Astrocyte of the spinal cord (primary cell): ENCODE data around the gene MRPL23.

Source experiments
- DNase-seq: peaks from one replicate; pipeline ENCODE4 v3.0.0; 2011; ENCODE audit warnings: low read depth, low spot score
- H3K4me3 ChIP-seq: 2 replicates; pipeline ENCODE4 v1.5.1; 2011; ENCODE audit warnings: low read depth, mild to moderate bottlenecking, low read length, moderate library complexity
- in situ Hi-C: cut with HindIII; loops from 2 replicates; pipeline ENCODE4 v1.10.0; 2017; ENCODE audit warnings: low sequenced_read_pairs
- TF ChIP-seq, protein P1 (sequence below): IDR thresholded peaks from 2 replicates; pipeline ENCODE4 v1.5.1; 2012; ENCODE audit warnings: low read depth, mild to moderate bottlenecking, low read length, inconsistent platforms

MRPL23 gene

DNA sequence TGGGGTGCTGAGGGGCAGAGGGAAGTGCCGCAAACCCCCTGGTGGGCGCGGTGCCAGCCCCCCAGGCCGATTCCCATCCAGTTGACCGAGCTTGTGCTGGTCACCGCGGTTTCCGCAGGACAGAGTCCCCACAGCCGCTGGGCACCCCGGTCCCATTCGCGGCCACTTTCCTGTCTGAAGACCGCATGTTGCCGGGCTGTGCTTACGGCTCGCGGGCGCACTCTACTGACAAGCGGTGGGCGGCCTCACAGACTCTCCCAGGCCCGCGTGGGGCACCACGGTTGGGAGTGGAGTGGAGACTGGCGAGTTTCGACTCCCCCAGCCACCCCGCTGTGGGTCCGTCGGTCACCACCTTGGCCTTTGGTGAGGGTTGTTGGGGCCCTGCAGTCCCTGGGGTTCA lies 51.2 kb downstream of the MRPL23 start:
- DNase-seq, result no peak
- TF ChIP-seq, protein P1, sequence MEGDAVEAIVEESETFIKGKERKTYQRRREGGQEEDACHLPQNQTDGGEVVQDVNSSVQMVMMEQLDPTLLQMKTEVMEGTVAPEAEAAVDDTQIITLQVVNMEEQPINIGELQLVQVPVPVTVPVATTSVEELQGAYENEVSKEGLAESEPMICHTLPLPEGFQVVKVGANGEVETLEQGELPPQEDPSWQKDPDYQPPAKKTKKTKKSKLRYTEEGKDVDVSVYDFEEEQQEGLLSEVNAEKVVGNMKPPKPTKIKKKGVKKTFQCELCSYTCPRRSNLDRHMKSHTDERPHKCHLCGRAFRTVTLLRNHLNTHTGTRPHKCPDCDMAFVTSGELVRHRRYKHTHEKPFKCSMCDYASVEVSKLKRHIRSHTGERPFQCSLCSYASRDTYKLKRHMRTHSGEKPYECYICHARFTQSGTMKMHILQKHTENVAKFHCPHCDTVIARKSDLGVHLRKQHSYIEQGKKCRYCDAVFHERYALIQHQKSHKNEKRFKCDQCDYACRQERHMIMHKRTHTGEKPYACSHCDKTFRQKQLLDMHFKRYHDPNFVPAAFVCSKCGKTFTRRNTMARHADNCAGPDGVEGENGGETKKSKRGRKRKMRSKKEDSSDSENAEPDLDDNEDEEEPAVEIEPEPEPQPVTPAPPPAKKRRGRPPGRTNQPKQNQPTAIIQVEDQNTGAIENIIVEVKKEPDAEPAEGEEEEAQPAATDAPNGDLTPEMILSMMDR, result no peak
- H3K4me3 ChIP-seq, result no peak overlapping the region
- in situ Hi-C loops, result no loop called here

DNA sequence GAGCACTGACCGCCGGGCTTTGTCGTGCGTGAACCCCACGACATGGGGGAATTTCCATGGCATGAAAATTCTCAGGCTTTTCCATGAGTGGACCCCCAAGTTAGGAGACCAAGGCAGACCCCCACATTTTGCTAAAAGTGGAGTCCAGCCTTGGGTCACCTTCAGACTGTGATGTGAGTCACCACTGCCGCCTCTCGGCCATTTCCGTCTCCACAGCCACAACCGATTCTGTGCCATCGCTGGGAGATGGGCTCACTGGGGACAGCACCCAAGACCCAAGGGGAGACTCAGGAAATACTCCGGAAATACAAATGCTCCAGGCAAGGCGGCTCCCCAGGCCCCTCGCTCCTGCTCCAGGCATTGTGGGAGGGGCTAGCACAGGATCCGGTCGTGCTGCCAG lies 51.7 kb downstream of the MRPL23 start:
- in situ Hi-C loops, result no loop called here
- H3K4me3 ChIP-seq, result no peak overlapping the region
- DNase-seq, result no peak
- TF ChIP-seq, protein P1, result no peak

DNA sequence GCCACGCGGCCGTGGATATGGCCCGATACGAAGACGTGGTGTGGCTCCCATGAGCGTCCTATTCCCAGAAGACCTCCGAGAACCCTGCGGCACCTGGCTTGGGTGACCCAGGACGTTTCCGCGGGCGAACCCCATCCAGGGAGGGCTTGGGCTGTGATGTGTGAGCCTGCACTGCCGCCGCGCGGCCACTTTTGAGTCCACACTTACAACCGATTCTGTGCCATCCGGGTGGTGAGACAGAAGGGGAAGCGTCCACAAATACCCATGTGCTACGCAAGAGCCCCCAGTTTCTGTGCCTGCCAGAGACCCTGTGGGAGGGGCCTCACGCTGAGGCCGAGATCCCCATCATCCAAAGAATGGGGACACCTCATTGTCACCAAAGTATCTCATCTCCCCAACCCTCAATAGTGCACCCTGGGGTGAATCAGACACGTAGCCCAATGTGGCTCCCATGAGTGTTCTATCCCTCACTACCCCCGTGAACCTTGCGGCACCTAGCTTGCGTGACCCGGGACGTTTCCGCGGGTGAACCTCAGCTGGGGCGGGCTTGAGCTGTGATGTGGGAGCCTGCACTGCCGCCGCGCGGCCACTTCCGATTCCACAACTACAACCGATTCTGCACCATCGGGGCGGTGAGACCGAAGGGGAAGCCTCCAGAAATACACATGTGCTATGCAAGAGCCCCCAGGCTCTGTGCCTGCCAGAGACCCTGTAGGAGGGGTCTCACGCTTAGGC lies 55.1 kb downstream of the MRPL23 start:
- no peak overlapping the region for H3K4me3 ChIP-seq
- TF ChIP-seq, protein P1, result no peak
- no peak for DNase-seq
- in situ Hi-C loops, result no loop called here

GRCh38 chr11:2002807-2003206 lies 55.7 kb downstream of the MRPL23 start:
- in situ Hi-C loops, result no loop called here

GRCh38 chr11:2004466-2004865 lies 57.3 kb downstream of the MRPL23 start:
- in situ Hi-C loops, result no loop called here
- TF ChIP-seq, protein P1, result no peak
- no peak for DNase-seq

More at GRCh38 chr11:2002807-2003206, 55.7 kb downstream of the MRPL23 start:
- DNase-seq, result no peak
- H3K4me3 ChIP-seq, result no peak overlapping the region
- TF ChIP-seq, protein P1, result no peak

More at GRCh38 chr11:2004466-2004865, 57.3 kb downstream of the MRPL23 start:
- no peak overlapping the region for H3K4me3 ChIP-seq
